Left ventricle myocardium inferior (tissue), 1 donor: Measurements from ENCODE around the gene SYNPO2. TPM values are rescaled to one million over a fixed set of nuclear protein-coding genes. Genes with fewer than 3 reads are reported as not detected.

ENCODE experiments used
- DNase-seq: peaks from one replicate; pipeline ENCODE4 v3.0.0-alpha.2; 2020
- H3K27ac ChIP-seq: fragments of 200-600 bp; replicated peaks from 2 replicates; pipeline ENCODE4 v1.8.0; 2021
- H3K27me3 ChIP-seq: fragments of 200-600 bp; 2 replicates; pipeline ENCODE4 v1.8.0; 2021; ENCODE audit warnings: low read depth
- H3K36me3 ChIP-seq: fragments of 200-600 bp; 2 replicates; pipeline ENCODE4 v1.8.0; 2021
- H3K4me1 ChIP-seq: fragments of 200-600 bp; 2 replicates; pipeline ENCODE4 v1.8.0; 2021
- H3K4me3 ChIP-seq: fragments of 200-600 bp; 2 replicates; pipeline ENCODE4 v1.8.0; 2021; ENCODE audit warnings: mild to moderate bottlenecking, moderate library complexity
- H3K9me3 ChIP-seq: fragments of 200-600 bp; replicated peaks from 2 replicates; pipeline ENCODE4 v1.8.0; 2021
- intact Hi-C: fragments of 100-400 bp; cut with micrococcal nuclease; formaldehyde crosslinking; loops from one replicate; pipeline ENCODE4 v1.11.0; 2022
- total RNA-seq: library from RNA; stranded (reverse); fragmentation: NEBNext Ultra II Directional; extraction: Animal tissue kit (Norgen Biotek cat#: 25700); gene quantifications from one replicate; pipeline ENCODE4 v1.2.1, GENCODE V29; 2021
- TF ChIP-seq, protein P1 (sequence below): fragments of 200-600 bp; IDR thresholded peaks from 2 replicates; pipeline ENCODE4 v1.8.0; 2021; ENCODE audit warnings: antibody characterized with exemption, mild to moderate bottlenecking, borderline replicate concordance
- donor health status: DM: no; HTN: yes; CAD: no; lungs with severe emphysema.

SYNPO2 gene
- total RNA-seq, 1 donor from 2014 or later, result 239 TPM

DNA sequence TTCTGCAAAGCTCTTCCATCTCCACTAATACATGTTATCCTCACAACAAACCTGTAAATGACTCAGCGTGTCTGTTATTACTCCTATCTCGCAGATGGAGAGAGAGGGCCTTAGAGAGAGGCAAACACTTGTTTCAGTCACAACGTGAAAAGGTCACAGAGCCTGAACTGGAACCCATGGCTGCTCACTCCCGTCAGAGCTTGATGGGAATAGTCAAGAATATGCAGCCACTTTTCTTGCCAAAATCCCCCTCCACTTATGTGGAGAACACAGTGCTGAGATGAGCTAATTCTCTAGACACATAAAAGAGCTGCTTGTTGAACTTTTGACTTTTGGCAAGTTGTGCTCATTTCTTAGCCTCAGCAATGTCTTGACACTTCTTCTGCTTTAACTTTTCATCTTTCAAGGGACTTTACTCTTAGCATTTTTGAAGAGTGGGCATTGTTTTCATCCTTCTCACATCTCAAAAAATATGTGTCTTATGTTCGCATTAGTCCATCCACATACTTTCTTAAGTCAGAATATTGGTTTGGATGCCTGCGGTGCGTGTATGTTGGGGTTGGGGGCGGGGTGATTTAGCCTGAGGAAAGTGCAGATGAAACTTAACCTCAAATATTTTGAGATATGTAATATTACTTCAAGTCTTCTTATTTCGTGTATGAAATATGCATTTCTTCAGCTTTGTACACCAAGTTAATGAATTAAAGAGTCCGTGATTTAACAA lies 69.2 kb downstream of the SYNPO2 start:
- peak overlapping the region; percentile 67 for H3K27ac ChIP-seq
- no peaks in the 10 kb centered on the region for H3K9me3 ChIP-seq
- TF ChIP-seq, protein P1, sequence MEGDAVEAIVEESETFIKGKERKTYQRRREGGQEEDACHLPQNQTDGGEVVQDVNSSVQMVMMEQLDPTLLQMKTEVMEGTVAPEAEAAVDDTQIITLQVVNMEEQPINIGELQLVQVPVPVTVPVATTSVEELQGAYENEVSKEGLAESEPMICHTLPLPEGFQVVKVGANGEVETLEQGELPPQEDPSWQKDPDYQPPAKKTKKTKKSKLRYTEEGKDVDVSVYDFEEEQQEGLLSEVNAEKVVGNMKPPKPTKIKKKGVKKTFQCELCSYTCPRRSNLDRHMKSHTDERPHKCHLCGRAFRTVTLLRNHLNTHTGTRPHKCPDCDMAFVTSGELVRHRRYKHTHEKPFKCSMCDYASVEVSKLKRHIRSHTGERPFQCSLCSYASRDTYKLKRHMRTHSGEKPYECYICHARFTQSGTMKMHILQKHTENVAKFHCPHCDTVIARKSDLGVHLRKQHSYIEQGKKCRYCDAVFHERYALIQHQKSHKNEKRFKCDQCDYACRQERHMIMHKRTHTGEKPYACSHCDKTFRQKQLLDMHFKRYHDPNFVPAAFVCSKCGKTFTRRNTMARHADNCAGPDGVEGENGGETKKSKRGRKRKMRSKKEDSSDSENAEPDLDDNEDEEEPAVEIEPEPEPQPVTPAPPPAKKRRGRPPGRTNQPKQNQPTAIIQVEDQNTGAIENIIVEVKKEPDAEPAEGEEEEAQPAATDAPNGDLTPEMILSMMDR, result no peak
- H3K27me3 ChIP-seq, result no peaks in the 10 kb centered on the region
- peaks cover 6% of the 10 kb centered on the region for H3K36me3 ChIP-seq
- DNase-seq, result no peak
- H3K4me3 ChIP-seq, result no peak overlapping the region
- intact Hi-C loops, result loop anchor here (5.0 kb wide), 1 partner anchor 66 kb away; no protein-coding TSS in a partner anchor
- H3K4me1 ChIP-seq, result peaks cover 88% of the 10 kb centered on the region

DNA sequence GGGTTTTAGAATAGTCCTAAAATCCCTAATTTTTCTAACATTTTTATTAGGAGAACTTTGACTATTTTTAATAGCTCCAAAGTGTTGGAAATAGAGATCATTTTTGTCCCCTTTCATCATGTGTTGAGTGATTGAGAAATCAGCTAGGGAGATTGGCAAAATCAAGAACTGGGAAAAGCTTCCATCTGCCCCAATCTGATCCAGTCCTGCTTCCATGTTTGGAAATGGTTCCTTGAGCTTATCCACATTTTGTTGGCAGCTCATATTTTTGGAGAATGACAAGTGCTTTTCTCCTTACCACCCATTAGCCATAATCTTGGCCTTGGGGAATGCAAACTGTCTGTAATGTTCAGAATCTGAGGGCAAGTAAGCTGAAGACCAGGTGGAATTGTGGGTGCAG lies 73.9 kb downstream of the SYNPO2 start:
- no peak for DNase-seq
- TF ChIP-seq, protein P1, result no peak
- intact Hi-C loops, result loop anchor here (10.0 kb wide), 1 partner anchor 218 kb away; no protein-coding TSS in a partner anchor
- no peak overlapping the region for H3K4me3 ChIP-seq
- H3K27me3 ChIP-seq, result no peaks in the 10 kb centered on the region
- no peaks in the 10 kb centered on the region for H3K9me3 ChIP-seq
- peak overlapping the region; percentile 38 for H3K27ac ChIP-seq
- H3K36me3 ChIP-seq, result peaks cover 6% of the 10 kb centered on the region
- H3K4me1 ChIP-seq, result peaks cover 88% of the 10 kb centered on the region

DNA sequence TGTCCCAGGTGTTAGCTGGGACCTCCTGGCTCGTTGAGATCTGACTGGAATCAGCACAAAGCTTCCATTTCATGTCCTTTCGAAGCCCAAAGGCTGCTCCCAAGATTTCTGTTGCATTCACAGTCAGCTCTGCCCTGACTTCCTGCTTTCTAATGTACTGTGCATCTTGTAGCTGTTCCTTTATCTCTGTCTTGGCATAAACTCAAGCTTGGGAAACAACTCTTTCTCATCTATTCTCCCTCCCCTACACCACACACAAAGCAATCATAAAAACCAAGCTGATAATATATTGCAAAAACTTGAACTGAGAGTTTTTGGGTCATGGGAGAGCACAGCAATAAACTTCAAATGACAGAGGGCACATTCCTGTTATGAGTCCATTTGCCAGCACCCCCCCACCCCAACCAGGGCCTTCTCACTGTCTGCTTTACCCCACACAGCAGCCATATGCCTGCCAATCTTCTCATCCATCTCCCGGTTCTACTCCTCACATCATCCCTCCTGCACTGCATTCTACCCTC lies 76.3 kb downstream of the SYNPO2 start:
- intact Hi-C loops, result loop anchor here (5.0 to 10.0 kb wide), 2 partner anchors 193 to 220 kb away; no protein-coding TSS in a partner anchor

DNA sequence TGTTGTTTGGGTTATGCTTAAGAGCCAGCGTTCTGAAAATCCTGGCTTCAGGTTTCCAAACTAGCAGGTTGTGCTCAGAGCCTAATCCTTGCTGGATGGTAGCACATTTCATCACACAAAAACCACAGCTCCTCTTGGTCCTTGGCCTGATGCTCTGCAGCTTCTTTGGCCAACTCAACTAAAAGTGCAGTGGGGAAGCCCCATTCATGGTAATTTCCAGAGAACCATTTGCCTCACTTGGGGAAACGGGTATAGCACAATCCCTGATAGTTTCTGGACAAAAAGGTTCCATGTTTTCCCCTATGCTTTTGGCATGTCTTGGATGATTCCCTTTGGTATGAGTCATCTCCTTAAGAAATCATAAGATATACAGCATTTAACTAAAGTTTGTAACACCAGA lies 78.7 kb downstream of the SYNPO2 start:
- H3K9me3 ChIP-seq, result no peaks in the 10 kb centered on the region
- TF ChIP-seq, protein P1, result no peak
- peak overlapping the region; percentile 78 for H3K27ac ChIP-seq
- intact Hi-C loops, result loop anchor here (5.0 to 10.0 kb wide), 2 partner anchors 195 to 223 kb away; no protein-coding TSS in a partner anchor
- H3K36me3 ChIP-seq, result no peaks in the 10 kb centered on the region
- H3K4me3 ChIP-seq, result peak overlapping the region; percentile 32
- no peak for DNase-seq
- H3K4me1 ChIP-seq, result peaks cover 100% of the 10 kb centered on the region
- no peaks in the 10 kb centered on the region for H3K27me3 ChIP-seq

More for the DNA sequence above, 76.3 kb downstream of the SYNPO2 start:
- no peaks in the 10 kb centered on the region for H3K9me3 ChIP-seq
- peak overlapping the region; percentile 78 for H3K27ac ChIP-seq
- H3K27me3 ChIP-seq, result no peaks in the 10 kb centered on the region
- no peak for DNase-seq
- peaks cover 94% of the 10 kb centered on the region for H3K4me1 ChIP-seq
- no peak overlapping the region for H3K4me3 ChIP-seq
- H3K36me3 ChIP-seq, result no peaks in the 10 kb centered on the region
- TF ChIP-seq, protein P1, result no peak

DNA sequence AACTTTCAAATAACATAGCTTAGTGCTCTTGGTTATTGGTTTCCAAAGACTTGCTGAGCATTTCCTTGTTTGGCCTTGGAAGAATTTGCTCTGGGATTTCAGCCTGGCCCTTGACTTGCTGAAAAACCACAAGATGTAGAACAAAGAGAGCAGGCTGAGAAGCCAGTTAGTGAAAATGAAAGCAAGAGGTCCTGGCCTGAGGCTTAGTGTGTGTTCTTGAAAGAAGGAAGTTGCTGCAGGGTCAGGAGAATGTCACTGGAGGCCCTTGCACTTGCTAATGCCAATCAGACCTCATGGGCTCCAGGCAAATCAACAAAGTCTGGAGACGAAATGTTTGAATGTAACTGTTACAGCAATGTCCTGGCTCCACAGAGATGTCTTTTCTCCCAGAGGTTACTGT lies 79.4 kb downstream of the SYNPO2 start:
- Histone ChIP-seq H3K36me3 (no peaks in the 10 kb centered on the region), H3K27me3 (no peaks in the 10 kb centered on the region), H3K9me3 (no peaks in the 10 kb centered on the region), H3K4me3 (peak overlapping the region; percentile 32), H3K27ac (peak overlapping the region; percentile 78), H3K4me1 (peaks cover 100% of the 10 kb centered on the region)
- no peak for DNase-seq
- intact Hi-C loops, result loop anchor here (5.0 to 10.0 kb wide), 2 partner anchors 196 to 223 kb away; no protein-coding TSS in a partner anchor
- TF ChIP-seq, protein P1, result no peak
